ENCODE results near the gene SLC52A3. TPM values are rescaled to one million over a fixed set of nuclear protein-coding genes. Genes with fewer than 3 reads are reported as not detected.

Gene SLC52A3
- total RNA-seq, 1 experiment from 2014 or later = 7.7 TPM

- TF ChIP-seq ARID4B (CRISPR knock-in tag; IDR thresholded peaks at IDR 0.05; ENCODE audit: borderline replicate concordance) = no peak
- no peak for TF ChIP-seq ZNF396 (CRISPR knock-in tag; IDR thresholded peaks at IDR 0.05; ENCODE audit: borderline replicate concordance)
Observed at GRCh38 chr20:710780-711450, 57.4 kb downstream of the SLC52A3 start (continued).

Other genes starting within 250 kb of the SLC52A3 start
- gene CSNK2A1, start 224.7 kb downstream of the SLC52A3 start, total RNA-seq (2021) = 235 to 244 TPM (median 236 TPM) in 3 replicates
- 3.8 to 5.8 TPM (median 4.6 TPM) in 3 replicates for gene TCF15, start 158.2 kb downstream of the SLC52A3 start, total RNA-seq (2021)
- 23.0 to 25.7 TPM (median 24.5 TPM) in 3 replicates for gene SRXN1, start 115.3 kb downstream of the SLC52A3 start, total RNA-seq (2021)
- gene SCRT2, start 92.7 kb downstream of the SLC52A3 start, total RNA-seq (2021) = 0.14 to 0.20 TPM (median 0.16 TPM) in 3 replicates
- 17.2 to 18.8 TPM (median 18.0 TPM) in 3 replicates for gene FAM110A, start 65.2 kb upstream of the SLC52A3 start, total RNA-seq (2021)
- 0.20 to 0.32 TPM (median 0.25 TPM) in 3 replicates for gene ANGPT4, start 147.8 kb upstream of the SLC52A3 start, total RNA-seq (2021)
- gene RSPO4, start 233.8 kb upstream of the SLC52A3 start, total RNA-seq (2021) = 4.5 to 9.0 TPM (median 8.5 TPM) in 3 replicates

All from WTC11 (cell line).